CD4-positive, alpha-beta memory T cell (primary cell): ENCODE results near the gene MACROD2. TPM values are rescaled to one million over a fixed set of nuclear protein-coding genes. Genes with fewer than 3 reads are reported as not detected.

Experiments used
- CTCF ChIA-PET: fragments of 350-600 bp; sonication (Branson Sonifier 250); formaldehyde crosslinking; loops from one replicate; lab custom pipeline; 2021; ENCODE audit warnings: inconsistent platforms; ENCODE audit not compliant: partially characterized antibody; lab: Charles Lee
- POLR2A ChIA-PET: fragments of 350-600 bp; sonication (Branson Sonifier 250); formaldehyde crosslinking; loops from one replicate; lab custom pipeline; 2021; ENCODE audit not compliant: partially characterized antibody; lab: Charles Lee
- DNase-seq, 5 donors: peaks; one replicate each; pipeline versions ENCODE4 v3.0.0 to v3.0.0-alpha.2; 2020 to 2022; ENCODE audit warnings: mixed read lengths in 1 of 5
- H3K27ac ChIP-seq: one replicate; pipeline ENCODE4 v1.7.0; 2013; ENCODE audit warnings: low read depth, low read length
- H3K27me3 ChIP-seq: 2 replicates; pipeline ENCODE4 v1.7.0; 2013; ENCODE audit warnings: mild to moderate bottlenecking, low read length, moderate library complexity; ENCODE audit not compliant: insufficient read depth
- H3K36me3 ChIP-seq: 2 replicates; pipeline ENCODE4 v1.7.0; 2013; ENCODE audit warnings: mild to moderate bottlenecking, low read length, moderate library complexity; ENCODE audit not compliant: insufficient read depth
- H3K4me1 ChIP-seq: 2 replicates; pipeline ENCODE4 v1.7.0; 2013; ENCODE audit warnings: mild to moderate bottlenecking, low read length, moderate library complexity; ENCODE audit not compliant: insufficient read depth
- H3K4me3 ChIP-seq, 2 donors: one replicate each; pipeline ENCODE4 v1.7.0; 2013; ENCODE audit warnings: low read length in 2 of 2, mild to moderate bottlenecking in 1 of 2
- H3K9me3 ChIP-seq, 2 donors: one replicate each; pipeline ENCODE4 v1.7.0; 2013; ENCODE audit warnings: low read length in 2 of 2, control low read depth in 1 of 2; ENCODE audit not compliant: control insufficient read depth in 1 of 2
- H3K27ac Mint-ChIP-seq, 7 donors: one replicate each; pipeline ENCODE4 v1.8.0; 2020 to 2021; ENCODE audit warnings: mixed read lengths in 7 of 7, mild to moderate bottlenecking in 6 of 7, inconsistent platforms in 3 of 7, moderate library complexity in 3 of 7
- H3K27me3 Mint-ChIP-seq, 2 donors: one replicate each; pipeline ENCODE4 v1.8.0; 2020 to 2021; ENCODE audit warnings: mixed read lengths in 2 of 2
- H3K36me3 Mint-ChIP-seq, 2 donors: one replicate each; pipeline ENCODE4 v1.8.0; 2020 to 2021; ENCODE audit warnings: mixed read lengths in 2 of 2, inconsistent platforms in 1 of 2, mild to moderate bottlenecking in 1 of 2
- H3K4me1 Mint-ChIP-seq, 4 donors: one replicate each; pipeline ENCODE4 v1.8.0; 2020 to 2021; ENCODE audit warnings: mixed read lengths in 4 of 4, mild to moderate bottlenecking in 1 of 4
- H3K4me3 Mint-ChIP-seq, 8 donors: one replicate each; pipeline ENCODE4 v1.8.0; 2020 to 2021; ENCODE audit warnings: mixed read lengths in 8 of 8, mild to moderate bottlenecking in 7 of 8, moderate library complexity in 6 of 8, inconsistent platforms in 3 of 8
- H3K9me3 Mint-ChIP-seq, 8 donors: one replicate each; pipeline ENCODE4 v1.8.0; 2020 to 2021; ENCODE audit warnings: mixed read lengths in 8 of 8, mild to moderate bottlenecking in 5 of 8, inconsistent platforms in 3 of 8, moderate library complexity in 1 of 8
- intact Hi-C: fragments of 100-400 bp; cut with micrococcal nuclease; formaldehyde crosslinking; loops from one replicate; pipeline ENCODE4 v1.15.1; 2023
- polyA plus RNA-seq, 2 donors: library from polyadenylated mRNA; unstranded; fragments of 300-500 nt; fragmentation: Illumina TruSeq; gene quantifications; one replicate each; pipeline ENCODE4 v1.2.3, GENCODE V29; 2021
- total RNA-seq, 2 experiments: library from RNA; stranded (reverse); gene quantifications; one replicate each; pipeline ENCODE4 v1.2.3, GENCODE V29; 2021

Gene MACROD2
- total and polyA plus RNA-seq, 4 experiments from 2014 or later = not detected

- POLR2A ChIA-PET = no interaction called here
- DNase-seq = no peak
- Mint-ChIP-seq H3K4me3 (no peak overlapping the region), H3K4me1 (no peaks in the 10 kb centered on the region), H3K27me3 (no peaks in the 10 kb centered on the region), H3K9me3 (peaks cover 6 to 48% (median 20%) of the 10 kb centered on the region in 8 donors), H3K36me3 (no peaks in the 10 kb centered on the region), H3K27ac (no peak overlapping the region)
- H3K27ac ChIP-seq = no peak overlapping the region
- H3K36me3 ChIP-seq = no peaks in the 10 kb centered on the region
- intact Hi-C loops = no loop called here
- H3K4me3 ChIP-seq = no peak overlapping the region
- H3K27me3 ChIP-seq = no peaks in the 10 kb centered on the region
- CTCF ChIA-PET = no interaction called here
- no peaks in the 10 kb centered on the region for H3K4me1 ChIP-seq
- H3K9me3 ChIP-seq = no peaks in the 10 kb centered on the region
Observed at GRCh38 chr20:14807224-14807623, 811.9 kb downstream of the MACROD2 start.

- no peaks in the 10 kb centered on the region for H3K27me3 ChIP-seq
- no peaks in the 10 kb centered on the region for H3K4me1 ChIP-seq
- Mint-ChIP-seq H3K27me3 (no peaks in the 10 kb centered on the region), H3K4me3 (no peak overlapping the region), H3K9me3 (peaks cover under 1 to 35% (median 16%) of the 10 kb centered on the region in 8 donors), H3K36me3 (no peaks in the 10 kb centered on the region), H3K4me1 (no peaks in the 10 kb centered on the region), H3K27ac (no peak overlapping the region)
- H3K27ac ChIP-seq = no peak overlapping the region
- POLR2A ChIA-PET = no interaction called here
- H3K4me3 ChIP-seq = no peak overlapping the region
- intact Hi-C loops = no loop called here
- DNase-seq = no peak
- no peaks in the 10 kb centered on the region for H3K9me3 ChIP-seq
- H3K36me3 ChIP-seq = no peaks in the 10 kb centered on the region
- CTCF ChIA-PET = no interaction called here
Observed at GRCh38 chr20:14815340-14815739, 820.0 kb downstream of the MACROD2 start.

- POLR2A ChIA-PET = no interaction called here
- Mint-ChIP-seq H3K9me3 (peaks cover 0 to 36% (median 11%) of the 10 kb centered on the region in 8 donors), H3K36me3 (no peaks in the 10 kb centered on the region), H3K4me3 (no peak overlapping the region), H3K4me1 (no peaks in the 10 kb centered on the region), H3K27me3 (no peaks in the 10 kb centered on the region), H3K27ac (no peak overlapping the region)
- CTCF ChIA-PET = no interaction called here
- H3K9me3 ChIP-seq = no peaks in the 10 kb centered on the region
- H3K27me3 ChIP-seq = no peaks in the 10 kb centered on the region
- H3K4me1 ChIP-seq = no peaks in the 10 kb centered on the region
- H3K36me3 ChIP-seq = no peaks in the 10 kb centered on the region
- DNase-seq = no peak
- intact Hi-C loops = no loop called here
- no peak overlapping the region for H3K4me3 ChIP-seq
- no peak overlapping the region for H3K27ac ChIP-seq
Observed at GRCh38 chr20:14816471-14816870, 821.2 kb downstream of the MACROD2 start.

GRCh38 chr20:14817101-14817500 lies 821.8 kb downstream of the MACROD2 start:
- Histone ChIP-seq H3K27me3 (no peaks in the 10 kb centered on the region), H3K4me1 (no peaks in the 10 kb centered on the region), H3K36me3 (no peaks in the 10 kb centered on the region), H3K4me3 (no peak overlapping the region), H3K27ac (no peak overlapping the region), H3K9me3 (no peaks in the 10 kb centered on the region)
- no peak overlapping the region for H3K27ac Mint-ChIP-seq
- ChIA-PET CTCF (no interaction called here), POLR2A (no interaction called here)
- H3K4me3 Mint-ChIP-seq = no peak overlapping the region
- no peaks in the 10 kb centered on the region for H3K4me1 Mint-ChIP-seq
- H3K36me3 Mint-ChIP-seq = no peaks in the 10 kb centered on the region
- H3K27me3 Mint-ChIP-seq = no peaks in the 10 kb centered on the region
- H3K9me3 Mint-ChIP-seq = peaks cover 0 to 30% (median 8%) of the 10 kb centered on the region in 8 donors
- intact Hi-C loops = no loop called here
- DNase-seq = no peak

- Mint-ChIP-seq H3K9me3 (peaks cover 0 to 24% (median 11%) of the 10 kb centered on the region in 8 donors), H3K27ac (no peak overlapping the region), H3K36me3 (no peaks in the 10 kb centered on the region), H3K4me1 (no peaks in the 10 kb centered on the region), H3K27me3 (no peaks in the 10 kb centered on the region), H3K4me3 (no peak overlapping the region)
- no peaks in the 10 kb centered on the region for H3K27me3 ChIP-seq
- no peak for DNase-seq
- POLR2A ChIA-PET = no interaction called here
- H3K4me1 ChIP-seq = no peaks in the 10 kb centered on the region
- no peaks in the 10 kb centered on the region for H3K36me3 ChIP-seq
- intact Hi-C loops = no loop called here
- no peaks in the 10 kb centered on the region for H3K9me3 ChIP-seq
- CTCF ChIA-PET = no interaction called here
- no peak overlapping the region for H3K4me3 ChIP-seq
- H3K27ac ChIP-seq = no peak overlapping the region
Observed at GRCh38 chr20:14820771-14821170, 825.5 kb downstream of the MACROD2 start.

GRCh38 chr20:14821251-14821650 lies 825.9 kb downstream of the MACROD2 start:
- no peaks in the 10 kb centered on the region for H3K36me3 Mint-ChIP-seq
- no peaks in the 10 kb centered on the region for H3K27me3 ChIP-seq
- ChIA-PET CTCF (no interaction called here), POLR2A (no interaction called here)
- no peak overlapping the region for H3K4me3 Mint-ChIP-seq
- H3K27me3 Mint-ChIP-seq = no peaks in the 10 kb centered on the region
- H3K36me3 ChIP-seq = no peaks in the 10 kb centered on the region
- H3K9me3 ChIP-seq = no peaks in the 10 kb centered on the region
- no peaks in the 10 kb centered on the region for H3K4me1 Mint-ChIP-seq
- H3K27ac ChIP-seq = no peak overlapping the region
- H3K4me1 ChIP-seq = no peaks in the 10 kb centered on the region
- intact Hi-C loops = no loop called here
- H3K27ac Mint-ChIP-seq = no peak overlapping the region
- no peak for DNase-seq
- peaks cover 0 to 24% (median 12%) of the 10 kb centered on the region in 8 donors for H3K9me3 Mint-ChIP-seq
- no peak overlapping the region for H3K4me3 ChIP-seq

- ChIA-PET POLR2A (no interaction called here), CTCF (no interaction called here)
- Histone ChIP-seq H3K27ac (no peak overlapping the region), H3K4me3 (no peak overlapping the region), H3K27me3 (no peaks in the 10 kb centered on the region), H3K9me3 (peaks cover 0 to 4% of the 10 kb centered on the region in 2 donors), H3K36me3 (no peaks in the 10 kb centered on the region), H3K4me1 (no peaks in the 10 kb centered on the region)
- DNase-seq = no peak
- Mint-ChIP-seq H3K36me3 (no peaks in the 10 kb centered on the region), H3K9me3 (peaks cover 0 to 16% (median 7%) of the 10 kb centered on the region in 8 donors), H3K4me3 (no peak overlapping the region), H3K27ac (no peak overlapping the region), H3K4me1 (no peaks in the 10 kb centered on the region), H3K27me3 (no peaks in the 10 kb centered on the region)
- intact Hi-C loops = no loop called here
Observed at GRCh38 chr20:14824996-14825395, 829.7 kb downstream of the MACROD2 start.
